Stimulated activated effector memory CD8-positive, alpha-beta T cell treated with anti-CD3 and anti-CD28 coated beads, Interleukin-12 subunit alpha, Interleukin-12 subunit beta, amount 100 ng/mL, for 72 hours (primary cell): Measurements from ENCODE around the gene SLC7A14.
A peak's percentile ranks its signal among the peaks of the same experiment; 100 is the strongest.
"Not testable (repeated sequence)": the region's sequence is repeated elsewhere in the genome, so short reads cannot be mapped to it uniquely, and the experiment has no call there.

ENCODE experiments used
- ATAC-seq: fragments of 150-1000 bp; cut with Tn5 transposase; 2 replicates; pipeline ENCODE4 v1.10.0; 2021
- DNase-seq, 2 donors: peaks; one replicate each; pipeline ENCODE4 v3.0.0; 2021 to 2022; ENCODE audit warnings: low spot score in 2 of 2
- H3K27ac Mint-ChIP-seq: one replicate; pipeline ENCODE4 v1.8.0; 2022; ENCODE audit warnings: mild to moderate bottlenecking, mixed read lengths
- H3K36me3 Mint-ChIP-seq: one replicate; pipeline ENCODE4 v1.8.0; 2022; ENCODE audit warnings: mild to moderate bottlenecking, mixed read lengths
- H3K4me1 Mint-ChIP-seq: one replicate; pipeline ENCODE4 v1.8.0; 2022; ENCODE audit warnings: mixed read lengths
- H3K4me3 Mint-ChIP-seq: one replicate; pipeline ENCODE4 v1.8.0; 2022; ENCODE audit warnings: mild to moderate bottlenecking, mixed read lengths
- H3K9me3 Mint-ChIP-seq: one replicate; pipeline ENCODE4 v1.8.0; 2022; ENCODE audit warnings: mixed read lengths

The SLC7A14 gene

DNA sequence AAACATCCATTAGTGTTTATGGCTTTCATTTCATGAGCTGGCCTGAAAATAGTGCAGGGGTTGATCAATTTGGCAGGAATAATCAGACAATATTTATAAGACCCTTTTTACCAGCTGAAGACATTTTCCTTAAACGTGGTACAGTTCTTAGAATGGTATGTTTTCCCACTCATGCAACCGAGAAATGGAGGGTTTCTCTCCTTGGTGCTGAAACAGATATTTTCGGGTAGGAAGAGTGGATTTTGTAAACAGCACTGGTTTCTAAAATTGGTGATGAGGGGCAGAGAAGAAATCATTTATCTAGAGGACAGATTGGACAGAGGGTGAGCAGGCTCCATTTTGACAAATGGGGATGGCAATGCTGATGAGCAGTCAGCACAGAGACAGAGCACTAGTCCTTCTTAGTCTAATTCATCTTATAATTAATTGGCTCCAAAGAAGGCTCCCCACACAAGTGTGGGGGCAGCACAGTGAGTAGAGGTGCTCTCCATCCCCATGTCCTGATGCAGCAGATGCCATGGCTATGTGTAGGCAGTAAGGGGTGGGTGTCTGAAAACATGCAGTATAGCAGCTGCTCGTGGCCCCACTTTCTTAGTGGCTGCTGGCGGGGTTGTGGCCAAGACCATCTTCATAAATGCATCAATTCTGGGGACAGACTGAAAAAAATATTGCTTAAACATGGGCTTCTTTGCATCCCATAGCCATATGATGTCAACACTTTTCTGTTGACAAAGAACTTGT lies 18.1 kb upstream of the SLC7A14 start:
- DNase-seq (no peak), ATAC-seq (no peak)
- H3K36me3 Mint-ChIP-seq = no peaks in the 10 kb centered on the region
- H3K4me3 Mint-ChIP-seq = no peak overlapping the region
- H3K27ac Mint-ChIP-seq = no peak overlapping the region
- no peaks in the 10 kb centered on the region for H3K9me3 Mint-ChIP-seq
- H3K4me1 Mint-ChIP-seq = no peaks in the 10 kb centered on the region

GRCh38 chr3:170602556-170602955 lies 16.7 kb upstream of the SLC7A14 start:
- DNase-seq (no peak), ATAC-seq (no peak)
- H3K36me3 Mint-ChIP-seq = no peaks in the 10 kb centered on the region
- no peak overlapping the region for H3K4me3 Mint-ChIP-seq
- no peak overlapping the region for H3K27ac Mint-ChIP-seq
- H3K9me3 Mint-ChIP-seq = no peaks in the 10 kb centered on the region
- H3K4me1 Mint-ChIP-seq = no peaks in the 10 kb centered on the region

- no peak for ATAC-seq
- Mint-ChIP-seq H3K27ac (no peak overlapping the region), H3K36me3 (no peaks in the 10 kb centered on the region), H3K9me3 (no peaks in the 10 kb centered on the region), H3K4me3 (no peak overlapping the region), H3K4me1 (no peaks in the 10 kb centered on the region)
- no peak for DNase-seq
Measured at GRCh38 chr3:170600005-170600624, 14.2 kb upstream of the SLC7A14 start.

- Mint-ChIP-seq H3K27ac (no peak overlapping the region), H3K9me3 (no peaks in the 10 kb centered on the region), H3K36me3 (no peaks in the 10 kb centered on the region), H3K4me3 (no peak overlapping the region), H3K4me1 (no peaks in the 10 kb centered on the region)
- ATAC-seq = no peak
- no peak for DNase-seq
Measured at GRCh38 chr3:170599091-170599490, 13.2 kb upstream of the SLC7A14 start.

DNA sequence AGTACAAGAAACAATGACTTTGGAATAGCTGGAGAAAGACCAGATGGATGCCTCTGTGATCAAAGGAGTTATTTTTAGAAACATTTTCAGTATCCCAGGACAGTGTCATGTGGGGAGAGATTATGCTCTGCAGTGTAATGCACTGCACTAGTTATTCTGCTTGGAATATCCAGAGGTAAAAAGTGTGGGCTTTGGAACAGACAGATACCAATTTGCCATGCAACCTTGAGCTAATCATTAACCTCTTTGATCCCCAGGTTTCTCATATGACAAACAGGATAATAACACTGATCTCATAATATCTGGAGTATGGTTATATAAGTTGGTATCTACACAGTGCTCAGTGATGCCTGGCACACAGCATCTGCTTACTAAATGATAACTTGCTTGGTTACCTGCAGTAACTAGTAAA lies 12.2 kb upstream of the SLC7A14 start:
- Mint-ChIP-seq H3K4me1 (no peaks in the 10 kb centered on the region), H3K9me3 (no peaks in the 10 kb centered on the region), H3K4me3 (no peak overlapping the region), H3K27ac (no peak overlapping the region), H3K36me3 (no peaks in the 10 kb centered on the region)
- no peak for ATAC-seq
- DNase-seq = no peak

- Mint-ChIP-seq H3K4me1 (no peaks in the 10 kb centered on the region), H3K9me3 (no peaks in the 10 kb centered on the region), H3K27ac (no peak overlapping the region), H3K4me3 (no peak overlapping the region), H3K36me3 (no peaks in the 10 kb centered on the region)
- no peak for ATAC-seq
- no peak for DNase-seq
Measured at GRCh38 chr3:170594528-170594927, 8.7 kb upstream of the SLC7A14 start.

- H3K4me1 Mint-ChIP-seq = no peaks in the 10 kb centered on the region
- no peak overlapping the region for H3K27ac Mint-ChIP-seq
- no peak for ATAC-seq
- no peaks in the 10 kb centered on the region for H3K9me3 Mint-ChIP-seq
- DNase-seq = no peak
- no peaks in the 10 kb centered on the region for H3K36me3 Mint-ChIP-seq
- H3K4me3 Mint-ChIP-seq = no peak overlapping the region
Measured at GRCh38 chr3:170593634-170594033, 7.8 kb upstream of the SLC7A14 start.

DNA sequence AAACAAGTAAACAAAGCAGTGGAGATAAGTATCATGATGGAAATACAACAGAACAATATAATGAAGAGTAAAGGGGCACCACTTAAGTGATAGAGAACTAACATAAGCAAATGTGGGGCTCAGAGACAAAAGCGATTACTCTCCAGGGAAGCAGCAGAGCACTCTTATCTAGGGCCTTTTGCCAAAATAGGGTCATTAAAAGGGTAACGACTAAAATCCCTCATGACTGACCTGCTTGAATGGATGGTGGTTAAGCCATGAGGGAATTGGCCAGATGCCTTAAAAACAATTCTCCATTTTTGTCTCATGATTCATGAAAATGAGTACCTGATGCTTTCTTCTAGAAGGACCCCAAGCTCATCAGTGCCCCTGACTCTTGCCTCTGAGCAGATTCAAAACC lies 3.2 kb upstream of the SLC7A14 start:
- Mint-ChIP-seq H3K9me3 (no peaks in the 10 kb centered on the region), H3K36me3 (no peaks in the 10 kb centered on the region), H3K27ac (no peak overlapping the region), H3K4me3 (no peak overlapping the region), H3K4me1 (no peaks in the 10 kb centered on the region)
- DNase-seq (no peak), ATAC-seq (no peak)

- ATAC-seq (no peak), DNase-seq (no peak)
- no peak overlapping the region for H3K27ac Mint-ChIP-seq
- peaks cover 3% of the 10 kb centered on the region for H3K9me3 Mint-ChIP-seq
- H3K4me3 Mint-ChIP-seq = no peak overlapping the region
- H3K4me1 Mint-ChIP-seq = no peaks in the 10 kb centered on the region
- no peaks in the 10 kb centered on the region for H3K36me3 Mint-ChIP-seq
Measured at GRCh38 chr3:170585008-170585936, 603 bp downstream of the SLC7A14 start.

GRCh38 chr3:170584585-170585007 lies 1.3 kb downstream of the SLC7A14 start:
- no peak overlapping the region for H3K27ac Mint-ChIP-seq
- H3K9me3 Mint-ChIP-seq = peaks cover 3% of the 10 kb centered on the region
- H3K4me1 Mint-ChIP-seq = no peaks in the 10 kb centered on the region
- no peak overlapping the region for H3K4me3 Mint-ChIP-seq
- ATAC-seq (no peak), DNase-seq (peak; percentile 15 to 59)
- H3K36me3 Mint-ChIP-seq = no peaks in the 10 kb centered on the region

DNA sequence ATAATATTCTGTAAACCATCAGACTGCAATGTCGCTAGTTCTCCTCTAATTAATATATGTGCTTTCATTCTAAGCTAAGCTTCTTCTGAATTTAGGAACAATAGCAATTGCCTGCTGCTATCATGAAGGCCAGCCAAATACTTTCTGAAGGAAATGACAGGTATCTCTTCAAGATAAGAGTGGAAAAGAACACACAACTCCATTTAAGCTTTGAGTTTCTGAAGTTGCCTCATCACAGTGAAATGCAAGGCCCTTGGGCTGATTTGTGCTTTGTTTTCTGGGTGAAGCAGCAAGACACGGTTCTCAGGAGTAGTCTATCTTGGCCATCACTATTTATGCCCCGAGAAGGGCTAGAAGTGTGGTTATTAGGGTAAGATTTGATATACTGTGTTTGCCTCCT lies 6.2 kb downstream of the SLC7A14 start:
- H3K36me3 Mint-ChIP-seq = no peaks in the 10 kb centered on the region
- no peak for DNase-seq
- peaks cover 3% of the 10 kb centered on the region for H3K9me3 Mint-ChIP-seq
- H3K4me3 Mint-ChIP-seq = no peak overlapping the region
- no peak overlapping the region for H3K27ac Mint-ChIP-seq
- no peaks in the 10 kb centered on the region for H3K4me1 Mint-ChIP-seq
- ATAC-seq = no peak

- DNase-seq = no peak
- peak; percentile 97 for ATAC-seq
- Mint-ChIP-seq H3K36me3 (no peaks in the 10 kb centered on the region), H3K9me3 (no peaks in the 10 kb centered on the region), H3K4me1 (no peaks in the 10 kb centered on the region), H3K27ac (no peak overlapping the region), H3K4me3 (no peak overlapping the region)
Measured at GRCh38 chr3:170572665-170573253, 13.1 kb downstream of the SLC7A14 start.

DNA sequence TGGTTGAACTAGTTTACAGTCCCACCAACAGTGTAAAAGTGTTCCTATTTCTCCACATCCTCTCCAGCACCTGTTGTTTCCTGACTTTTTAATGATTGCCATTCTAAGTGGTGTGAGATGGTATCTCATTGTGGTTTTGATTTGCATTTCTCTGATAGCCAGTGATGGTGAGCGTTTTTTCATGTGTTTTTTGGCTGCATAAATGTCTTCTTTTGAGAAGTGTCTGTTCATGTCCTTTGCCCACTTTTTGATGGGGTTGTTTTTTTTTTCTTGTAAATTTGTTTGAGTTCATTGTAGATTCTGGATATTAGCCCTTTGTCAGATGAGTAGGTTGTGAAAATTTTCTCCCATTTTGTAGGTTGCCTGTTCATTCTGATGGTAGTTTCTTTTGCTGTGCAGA lies 18.3 kb downstream of the SLC7A14 start:
- ATAC-seq, H3K27ac Mint-ChIP-seq, DNase-seq, H3K4me1 Mint-ChIP-seq, H3K4me3 Mint-ChIP-seq, H3K36me3 Mint-ChIP-seq, H3K9me3 Mint-ChIP-seq: not testable (repeated sequence)

DNA sequence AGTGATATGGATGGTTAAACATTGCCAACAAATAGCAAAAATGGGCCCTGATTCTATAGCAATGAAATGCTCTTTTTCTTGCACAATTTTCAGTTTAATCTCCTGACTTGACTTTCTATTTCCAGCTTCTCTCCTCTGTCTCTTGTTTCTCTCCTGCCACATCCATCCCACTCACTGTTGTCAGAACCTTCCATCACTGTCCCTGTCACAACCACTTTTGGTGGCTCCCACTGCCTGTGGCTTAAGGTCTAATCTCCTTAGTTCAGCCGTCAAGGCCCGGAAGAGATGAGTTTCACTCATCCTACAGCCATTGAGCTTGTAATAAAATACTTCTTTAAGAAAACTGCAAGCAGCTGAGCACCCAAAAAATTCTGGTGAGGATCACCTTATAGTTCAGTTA lies 19.5 kb downstream of the SLC7A14 start:
- DNase-seq (no peak), ATAC-seq (no peak)
- H3K27ac Mint-ChIP-seq = no peak overlapping the region
- no peak overlapping the region for H3K4me3 Mint-ChIP-seq
- H3K4me1 Mint-ChIP-seq = peaks cover 6% of the 10 kb centered on the region
- H3K36me3 Mint-ChIP-seq = no peaks in the 10 kb centered on the region
- no peaks in the 10 kb centered on the region for H3K9me3 Mint-ChIP-seq

DNA sequence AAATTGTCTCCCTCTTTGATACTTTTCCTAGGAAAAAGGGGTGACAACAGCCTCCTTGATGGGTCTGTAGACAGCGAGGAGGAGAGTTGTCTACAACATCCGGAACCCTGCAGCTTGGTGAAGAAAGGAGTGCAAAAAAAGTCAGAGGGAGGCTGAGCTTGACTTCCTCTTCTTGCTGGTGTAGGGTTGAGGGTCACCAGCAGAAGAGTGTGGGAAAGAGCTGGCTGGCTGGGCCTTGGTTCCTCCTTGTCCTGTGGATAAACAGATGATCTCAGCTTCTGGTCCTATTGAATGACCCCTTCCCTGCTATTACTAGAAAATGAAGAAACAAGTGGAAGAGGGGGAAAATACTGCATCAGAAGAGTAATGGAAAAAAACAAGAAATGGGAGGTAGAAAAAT lies 20.4 kb downstream of the SLC7A14 start:
- H3K9me3 Mint-ChIP-seq = no peaks in the 10 kb centered on the region
- H3K4me3 Mint-ChIP-seq = no peak overlapping the region

More for the DNA sequence above, 20.4 kb downstream of the SLC7A14 start:
- DNase-seq = no peak
- ATAC-seq = no peak
- peaks cover 12% of the 10 kb centered on the region for H3K4me1 Mint-ChIP-seq
- no peaks in the 10 kb centered on the region for H3K36me3 Mint-ChIP-seq
- no peak overlapping the region for H3K27ac Mint-ChIP-seq
